HepG2 (cell line): Measurements from ENCODE around the gene AKAP12. TPM values are rescaled to one million over a fixed set of nuclear protein-coding genes. Genes with fewer than 3 reads are reported as not detected.

Experiments
- ATAC-seq: fragments of 200-7000 bp; cut with Tn5 transposase; 3 replicates; pipeline ENCODE4 v1.9.1; 2020; ENCODE audit warnings: mild to moderate bottlenecking, moderate library complexity
- BruUV-seq: library from RNA; stranded (reverse); fragments of 400-500 nt; replicated peaks from 2 replicates; lab custom pipeline; 2021; lab: Mats Ljungman, UMichigan
- CTCF ChIA-PET: fragments of 300-600 bp; formaldehyde crosslinking; extraction: SDS; loops from one replicate; lab custom pipeline; 2021; ENCODE audit warnings: low total read pairs, inconsistent platforms, low intra/inter-chr PET ratio; lab: Yijun Ruan, JAX
- POLR2A ChIA-PET: fragments of 350-600 bp; sonication (Branson Sonifier 250); formaldehyde crosslinking; loops from one replicate; lab custom pipeline; 2020; ENCODE audit warnings: antibody characterized with exemption, inconsistent platforms; lab: Yijun Ruan, JAX
- DNase-seq: peaks from one replicate; pipeline ENCODE4 v3.0.0-alpha.2; 2015; ENCODE audit warnings: low spot score
- FAIRE-seq: peaks from 3 replicates; lab custom pipeline; 2011; peaks lifted over from hg19 to GRCh38; lab: Jason Lieb, UNC
- H2AFZ ChIP-seq: one replicate; pipeline ENCODE4 v1.6.1; 2011; ENCODE audit warnings: low read length, inconsistent platforms
- H3K27ac ChIP-seq: fragments of 300-600 bp; 3 replicates; pipeline ENCODE4 v1.8.0; 2011; ENCODE audit warnings: mixed run types, mild to moderate bottlenecking, mixed read lengths, low read length, inconsistent platforms; ENCODE audit not compliant: insufficient read depth; ENCODE audit errors: extremely low read length
- H3K27me3 ChIP-seq, 2 experiments: fragments of 200-600 bp in 1 of 2; 2 replicates in 1 of 2; 3 replicates in 1 of 2; pipeline versions ENCODE4 v1.6.0 to v1.8.0; 2011; ENCODE audit warnings: low read length in 2 of 2, mild to moderate bottlenecking in 2 of 2, moderate library complexity in 2 of 2, inconsistent platforms in 1 of 2; ENCODE audit not compliant: insufficient read depth in 2 of 2, control insufficient read depth in 1 of 2
- H3K36me3 ChIP-seq, 2 experiments: fragments of 200-600 bp in 1 of 2; replicated peaks in 1 of 2; 2 replicates in 1 of 2; 3 replicates in 1 of 2; pipeline versions ENCODE4 v1.5.1 to v1.8.0; 2011; ENCODE audit warnings: low read length in 2 of 2, inconsistent platforms in 1 of 2; ENCODE audit not compliant: insufficient read depth in 2 of 2, control insufficient read depth in 1 of 2
- H3K4me1 ChIP-seq: 2 replicates; pipeline ENCODE4 v1.5.1; 2012; ENCODE audit warnings: low read length, inconsistent platforms; ENCODE audit not compliant: insufficient read depth
- H3K4me2 ChIP-seq: 2 replicates; pipeline ENCODE4 v1.6.0; 2011; ENCODE audit warnings: low read depth, low read length, inconsistent platforms
- H3K4me3 ChIP-seq, 3 experiments: fragments of 200-600 bp in 1 of 3; sonication (generic), shearing (Covaris generic) in 1 of 3; replicated peaks in 1 of 3; 2 replicates each; pipeline ENCODE4 v1.5.1; 2011 to 2016; ENCODE audit warnings: low read length in 3 of 3, inconsistent platforms in 2 of 3, low read depth in 2 of 3, mild to moderate bottlenecking in 2 of 3, control low read depth in 1 of 3, mixed read lengths in 1 of 3; ENCODE audit not compliant: insufficient read depth in 1 of 3
- H3K79me2 ChIP-seq: one replicate; pipeline ENCODE4 v1.6.1; 2011; ENCODE audit warnings: low read length, inconsistent platforms; ENCODE audit not compliant: insufficient read depth
- H3K9ac ChIP-seq: 2 replicates; pipeline ENCODE4 v1.6.0; 2011; ENCODE audit warnings: mild to moderate bottlenecking, low read depth, low read length, inconsistent platforms; ENCODE audit not compliant: insufficient read depth
- H3K9me3 ChIP-seq: 2 replicates; pipeline ENCODE4 v1.5.1; 2012; ENCODE audit warnings: mild to moderate bottlenecking, low read length
- H4K20me1 ChIP-seq: 2 replicates; pipeline ENCODE4 v1.6.0; 2011; ENCODE audit warnings: inconsistent platforms, mild to moderate bottlenecking, low read length, moderate library complexity; ENCODE audit not compliant: insufficient read depth
- ADNP ChIP-seq: sonication (generic); formaldehyde crosslinking; IDR thresholded peaks from 2 replicates; pipeline ENCODE4 v1.4.0; 2020; ENCODE audit warnings: missing genetic modification reagents
- ARID3A ChIP-seq: IDR thresholded peaks from 2 replicates; pipeline ENCODE4 v1.6.1; 2012; ENCODE audit warnings: low read depth, low read length, improper control_type of control experiment
- CEBPB ChIP-seq: IDR thresholded peaks from 2 replicates; pipeline ENCODE4 v1.6.1; 2011; ENCODE audit warnings: low read depth, low read length, improper control_type of control experiment, borderline replicate concordance
- FOXA1 ChIP-seq, 2 experiments: fragments of 450-650 bp in 1 of 2; sonication (generic) in 1 of 2; formaldehyde crosslinking in 1 of 2; IDR thresholded peaks; 2 replicates each; pipeline versions ENCODE4 v1.4.0 to v1.6.1; 2016 to 2020; ENCODE audit warnings: missing genetic modification reagents in 1 of 2
- FOXA3 ChIP-seq: IDR thresholded peaks from 2 replicates; pipeline ENCODE4 v1.6.1; 2016; ENCODE audit warnings: missing genetic modification reagents, missing compliant biosample characterization
- HDAC2 ChIP-seq: sonication (generic); formaldehyde crosslinking; IDR thresholded peaks from 2 replicates; pipeline ENCODE4 v1.4.0; 2020; ENCODE audit warnings: missing genetic modification reagents
- MBNL3 ChIP-seq: fragments of 250-450 bp; sonication (Bioruptor Pico); conservative IDR thresholded peaks from 2 replicates; pipeline ENCODE4 v1.8.0; 2022; ENCODE audit warnings: mild to moderate bottlenecking, inconsistent platforms
- PAXIP1 ChIP-seq: sonication (generic); formaldehyde crosslinking; conservative IDR thresholded peaks from 2 replicates; pipeline ENCODE4 v1.4.0; 2020; ENCODE audit warnings: mild to moderate bottlenecking, missing genetic modification reagents, moderate library complexity
- SOX5 ChIP-seq: IDR thresholded peaks from 2 replicates; pipeline ENCODE4 v1.6.1; 2016; ENCODE audit warnings: borderline replicate concordance
- SOX6 ChIP-seq, 2 experiments: fragments of 450-650 bp in 1 of 2; sonication (generic) in 1 of 2; formaldehyde crosslinking in 1 of 2; IDR thresholded peaks; 2 replicates each; pipeline versions ENCODE4 v1.4.0 to v1.6.1; 2017 to 2020; ENCODE audit warnings: antibody characterized with exemption in 1 of 2, mild to moderate bottlenecking in 1 of 2, missing genetic modification reagents in 1 of 2
- ZNF768 ChIP-seq: sonication (generic); formaldehyde crosslinking; IDR thresholded peaks from 2 replicates; pipeline ENCODE4 v1.4.0; 2020; ENCODE audit warnings: missing genetic modification reagents
- ZNF773 ChIP-seq: sonication (generic); formaldehyde crosslinking; IDR thresholded peaks from 2 replicates; pipeline ENCODE4 v1.4.0; 2020; ENCODE audit warnings: missing genetic modification reagents, borderline replicate concordance
- ZNF878 ChIP-seq: sonication (generic); formaldehyde crosslinking; IDR thresholded peaks from 2 replicates; pipeline ENCODE4 v1.8.1; 2023; ENCODE audit warnings: mild to moderate bottlenecking, missing genetic modification reagents, moderate library complexity
- WGBS: methylation state at CpG from one replicate; pipeline ENCODE4 v1.1.6; 2017; ENCODE audit warnings: low lambda C conversion rate; 5-methylcytosine and 5-hydroxymethylcytosine counted together
- in situ Hi-C: cut with HindIII; loops from 2 replicates; pipeline ENCODE4 v1.10.0; 2017; ENCODE audit warnings: low pct_unique_long_range_greater_than_20kb; ENCODE audit not compliant: extremely low pct_ligation_motif_present
- intact Hi-C: fragments of 100-400 bp; cut with micrococcal nuclease; formaldehyde crosslinking; loops from one replicate; pipeline ENCODE4 v1.10.0; 2022; ENCODE audit not compliant: unreplicated experiment
- polyA plus RNA-seq, 8 experiments: library from polyadenylated mRNA; depleted of rRNA in 3 of 8; stranded (reverse) in 7 of 8; unstranded in 1 of 8; fragments of >200 nt; fragmentation: Illumina TruSeq in 4 of 8; extraction: Trizol in 4 of 8; gene quantifications; 2 replicates each; pipeline versions ENCODE4 v1.2.1 to v1.2.3, GENCODE V29; 2011 to 2016; ENCODE audit warnings: low read depth in 4 of 8, missing spikeins in 1 of 8, mixed read lengths in 1 of 8; ENCODE audit not compliant: insufficient read depth in 1 of 8
- total RNA-seq, 5 experiments: library from RNA; depleted of rRNA; stranded (reverse); fragments of >200 nt; fragmentation: Illumina TruSeq; extraction: Trizol; gene quantifications; 2 replicates each; pipeline ENCODE4 v1.2.3, GENCODE V29; 2016; ENCODE audit warnings: low read depth in 1 of 5

AKAP12 gene
- total and polyA plus RNA-seq, 2 of the 13 experiments (the other 11 are each of a cell fraction or from before 2014, with no cell fraction given) = 10.6 to 19.0 TPM

GRCh38 chr6:151265282-151265681, 25.5 kb downstream of the AKAP12 start:
- ChIA-PET POLR2A (no interaction called here), CTCF (no interaction called here)
- intact Hi-C loops = no loop called here
- ATAC-seq = peak; percentile 62
- H3K4me3 ChIP-seq = no peak overlapping the region
- no peaks in the 10 kb centered on the region for H3K9me3 ChIP-seq
- H3K4me2 ChIP-seq = no peak overlapping the region
- no peak for DNase-seq
- peak; percentile 43 for FAIRE-seq
- BruUV-seq = no TSS peak
- H3K27ac ChIP-seq = no peak overlapping the region
- H3K9ac ChIP-seq = no peak overlapping the region
- no peak overlapping the region for H2AFZ ChIP-seq
- H3K4me1 ChIP-seq = peaks cover 28% of the 10 kb centered on the region
- H3K36me3 ChIP-seq = no peaks in the 10 kb centered on the region
- H3K27me3 ChIP-seq = no peaks in the 10 kb centered on the region
- no peaks in the 10 kb centered on the region for H4K20me1 ChIP-seq
- no peaks in the 10 kb centered on the region for H3K79me2 ChIP-seq
- TF ChIP-seq ZNF768 (CRISPR knock-in tag) = no peak
- peak; percentile 23 for TF ChIP-seq PAXIP1
- in situ Hi-C loops = no loop called here

- Histone ChIP-seq H3K4me1 (peaks cover 28% of the 10 kb centered on the region), H3K27me3 (no peaks in the 10 kb centered on the region), H3K9me3 (no peaks in the 10 kb centered on the region), H3K36me3 (no peaks in the 10 kb centered on the region), H3K4me3 (no peak overlapping the region), H3K27ac (no peak overlapping the region), H4K20me1 (no peaks in the 10 kb centered on the region), H3K9ac (no peak overlapping the region), H3K4me2 (0 out of 2 replicates have a peak overlapping the region, but pooled peaks have one; percentile 16), H3K79me2 (no peaks in the 10 kb centered on the region), H2AFZ (peak overlapping the region; percentile 37)
- CTCF ChIA-PET = no interaction called here
- peak; percentile 15 for FAIRE-seq
- 7% methylated on average over 4 of the region's 4 CpGs for WGBS
- intact Hi-C loops = no loop called here
- peak; percentile 49; the same call in 2 of the 3 replicates for ATAC-seq
- no peak for DNase-seq
- no TSS peak for BruUV-seq
- POLR2A ChIA-PET = no interaction called here
- in situ Hi-C loops = no loop called here
- peak; percentile 89 for TF ChIP-seq FOXA3 (CRISPR knock-in tag)
- no peak for TF ChIP-seq MBNL3 (CRISPR knock-in tag)
- no peak for TF ChIP-seq FOXA1 (IDR thresholded peaks at IDR 0.05)
- TF ChIP-seq FOXA1 (CRISPR knock-in tag; IDR thresholded peaks at IDR 0.05) = peak; percentile 52
- TF ChIP-seq HDAC2 (CRISPR knock-in tag) = 0 out of 2 replicates have a peak, but pooled peaks have one; percentile 13
- no peak for TF ChIP-seq SOX6 (IDR thresholded peaks at IDR 0.05)
- TF ChIP-seq SOX6 (CRISPR knock-in tag; IDR thresholded peaks at IDR 0.05) = peak; percentile 19; the same call in 1 of the 2 replicates
- TF ChIP-seq ZNF773 = no peak
- TF ChIP-seq CEBPB = peak; percentile 44
- no peak for TF ChIP-seq ADNP (CRISPR knock-in tag)
- peak; percentile 8; the same call in 1 of the 2 replicates for TF ChIP-seq SOX5 (CRISPR knock-in tag)
- 0 out of 2 replicates have a peak, but pooled peaks have one; percentile 36 for TF ChIP-seq ARID3A
- TF ChIP-seq ZNF878 (CRISPR knock-in tag) = no peak
Measured at GRCh38 chr6:151269321-151269995, 29.7 kb downstream of the AKAP12 start.
